Activated naive CD4-positive, alpha-beta T cell treated with anti-CD3 and anti-CD28 coated beads for 36 hours (primary cell): ENCODE results near the gene RBMS1. TPM values are rescaled to one million over a fixed set of nuclear protein-coding genes. Genes with fewer than 3 reads are reported as not detected.
A peak's percentile ranks its signal among the peaks of the same experiment; 100 is the strongest.

Source experiments
- CTCF ChIA-PET: fragments of 350-600 bp; sonication (Branson Sonifier 250); formaldehyde crosslinking; loops from one replicate; lab custom pipeline; 2021; ENCODE audit warnings: antibody characterized with exemption; lab: Charles Lee
- DNase-seq: peaks from one replicate; pipeline ENCODE4 v3.0.0-alpha.2; 2020
- H3K27ac Mint-ChIP-seq: one replicate; pipeline ENCODE4 v1.8.0; 2021; ENCODE audit warnings: mild to moderate bottlenecking, mixed read lengths
- H3K27me3 Mint-ChIP-seq: one replicate; pipeline ENCODE4 v1.8.0; 2021; ENCODE audit warnings: low read depth, mixed read lengths
- H3K36me3 Mint-ChIP-seq: one replicate; pipeline ENCODE4 v1.8.0; 2021; ENCODE audit warnings: low read depth, mixed read lengths
- H3K4me1 Mint-ChIP-seq: one replicate; pipeline ENCODE4 v1.8.0; 2021; ENCODE audit warnings: low read depth, mixed read lengths
- H3K4me3 Mint-ChIP-seq: one replicate; pipeline ENCODE4 v1.8.0; 2021; ENCODE audit warnings: mild to moderate bottlenecking, moderate library complexity, mixed read lengths
- H3K9me3 Mint-ChIP-seq: one replicate; pipeline ENCODE4 v1.8.0; 2021; ENCODE audit warnings: mixed read lengths
- intact Hi-C: fragments of 100-400 bp; cut with micrococcal nuclease; formaldehyde crosslinking; loops from one replicate; pipeline ENCODE4 v1.15.1; 2023
- total RNA-seq, 2 experiments: library from RNA; stranded (reverse); gene quantifications; one replicate each; pipeline ENCODE4 v1.2.3, GENCODE V29; 2021

The RBMS1 gene
- total RNA-seq, 2 experiments from 2014 or later: 27.8 to 29.1 TPM

- H3K9me3 Mint-ChIP-seq: no peaks in the 10 kb centered on the region
- peaks cover 41% of the 10 kb centered on the region for H3K4me1 Mint-ChIP-seq
- no peak overlapping the region for H3K4me3 Mint-ChIP-seq
- CTCF ChIA-PET: interaction anchor here (0.8 kb wide), 1 partner anchor 8 kb away, joined by 3 read pairs; no protein-coding TSS in a partner anchor
- DNase-seq: no peak
- no peaks in the 10 kb centered on the region for H3K27me3 Mint-ChIP-seq
- no peak overlapping the region for H3K27ac Mint-ChIP-seq
- intact Hi-C loops: no loop called here
- H3K36me3 Mint-ChIP-seq: peaks cover 22% of the 10 kb centered on the region
Measured at GRCh38 chr2:160289126-160289525, 204.5 kb downstream of the RBMS1 start.

- Mint-ChIP-seq H3K9me3 (no peaks in the 10 kb centered on the region), H3K4me3 (no peak overlapping the region), H3K4me1 (peaks cover 37% of the 10 kb centered on the region), H3K27ac (no peak overlapping the region), H3K27me3 (no peaks in the 10 kb centered on the region), H3K36me3 (peaks cover 20% of the 10 kb centered on the region)
- CTCF ChIA-PET: no interaction called here
- no peak for DNase-seq
- intact Hi-C loops: no loop called here
Measured at GRCh38 chr2:160288324-160288723, 205.3 kb downstream of the RBMS1 start.

GRCh38 chr2:160287476-160287875 is 206.1 kb downstream of the RBMS1 start:
- H3K27me3 Mint-ChIP-seq: no peaks in the 10 kb centered on the region

GRCh38 chr2:160286551-160286950 is 207.1 kb downstream of the RBMS1 start:
- CTCF ChIA-PET: no interaction called here
- H3K4me3 Mint-ChIP-seq: no peak overlapping the region
- intact Hi-C loops: no loop called here
- peaks cover 27% of the 10 kb centered on the region for H3K4me1 Mint-ChIP-seq
- no peaks in the 10 kb centered on the region for H3K27me3 Mint-ChIP-seq
- no peak overlapping the region for H3K27ac Mint-ChIP-seq
- no peak for DNase-seq
- peaks cover 22% of the 10 kb centered on the region for H3K36me3 Mint-ChIP-seq
- no peaks in the 10 kb centered on the region for H3K9me3 Mint-ChIP-seq

More at GRCh38 chr2:160287476-160287875, 206.1 kb downstream of the RBMS1 start:
- CTCF ChIA-PET: no interaction called here
- no peaks in the 10 kb centered on the region for H3K9me3 Mint-ChIP-seq
- H3K36me3 Mint-ChIP-seq: peaks cover 22% of the 10 kb centered on the region
- no peak overlapping the region for H3K27ac Mint-ChIP-seq
- H3K4me1 Mint-ChIP-seq: peaks cover 30% of the 10 kb centered on the region
- no peak for DNase-seq
- no peak overlapping the region for H3K4me3 Mint-ChIP-seq
- intact Hi-C loops: no loop called here

GRCh38 chr2:160283675-160284074 is 209.9 kb downstream of the RBMS1 start:
- CTCF ChIA-PET: no interaction called here
- peaks cover 33% of the 10 kb centered on the region for H3K4me1 Mint-ChIP-seq
- H3K36me3 Mint-ChIP-seq: peaks cover 18% of the 10 kb centered on the region
- intact Hi-C loops: no loop called here
- no peak overlapping the region for H3K4me3 Mint-ChIP-seq
- no peak overlapping the region for H3K27ac Mint-ChIP-seq
- no peaks in the 10 kb centered on the region for H3K27me3 Mint-ChIP-seq
- no peak for DNase-seq
- no peaks in the 10 kb centered on the region for H3K9me3 Mint-ChIP-seq

- CTCF ChIA-PET: interaction anchor here (0.6 to 1.3 kb wide), 3 partner anchors 9 to 124 kb away, joined by 3 to 4 read pairs (median 4); no protein-coding TSS in a partner anchor
- Mint-ChIP-seq H3K9me3 (no peaks in the 10 kb centered on the region), H3K4me3 (no peak overlapping the region), H3K27ac (no peak overlapping the region), H3K36me3 (peaks cover 18% of the 10 kb centered on the region), H3K27me3 (no peaks in the 10 kb centered on the region), H3K4me1 (peaks cover 33% of the 10 kb centered on the region)
- no peak for DNase-seq
- intact Hi-C loops: no loop called here
Measured at GRCh38 chr2:160282063-160282580, 211.5 kb downstream of the RBMS1 start.

- H3K36me3 Mint-ChIP-seq: peaks cover 20% of the 10 kb centered on the region
- H3K4me3 Mint-ChIP-seq: no peak overlapping the region
- H3K27ac Mint-ChIP-seq: no peak overlapping the region
- intact Hi-C loops: no loop called here
- DNase-seq: no peak
- CTCF ChIA-PET: interaction anchor here (0.6 to 1.3 kb wide), 3 partner anchors 10 to 715 kb away, joined by 3 to 4 read pairs (median 4); no protein-coding TSS in a partner anchor
- peaks cover 33% of the 10 kb centered on the region for H3K4me1 Mint-ChIP-seq
- H3K27me3 Mint-ChIP-seq: no peaks in the 10 kb centered on the region
- no peaks in the 10 kb centered on the region for H3K9me3 Mint-ChIP-seq
Measured at GRCh38 chr2:160281213-160281612, 212.4 kb downstream of the RBMS1 start.

- Mint-ChIP-seq H3K4me1 (peaks cover 33% of the 10 kb centered on the region), H3K9me3 (no peaks in the 10 kb centered on the region), H3K27ac (peak overlapping the region; percentile 64), H3K4me3 (no peak overlapping the region), H3K27me3 (no peaks in the 10 kb centered on the region), H3K36me3 (peaks cover 19% of the 10 kb centered on the region)
- no peak for DNase-seq
- intact Hi-C loops: loop anchor here (1.0 kb wide), 1 partner anchor 14 kb away; no protein-coding TSS in a partner anchor
- CTCF ChIA-PET: interaction anchor here (0.7 kb wide), 1 partner anchor 59 kb away, joined by 3 read pairs; no protein-coding TSS in a partner anchor
Measured at GRCh38 chr2:160279813-160280465, 213.7 kb downstream of the RBMS1 start.

GRCh38 chr2:160278879-160279177 is 214.8 kb downstream of the RBMS1 start:
- intact Hi-C loops: no loop called here
- H3K4me3 Mint-ChIP-seq: no peak overlapping the region
- H3K9me3 Mint-ChIP-seq: no peaks in the 10 kb centered on the region
- H3K27me3 Mint-ChIP-seq: no peaks in the 10 kb centered on the region
- CTCF ChIA-PET: no interaction called here
- H3K36me3 Mint-ChIP-seq: peaks cover 11% of the 10 kb centered on the region
- H3K27ac Mint-ChIP-seq: no peak overlapping the region
- H3K4me1 Mint-ChIP-seq: peaks cover 27% of the 10 kb centered on the region
- DNase-seq: no peak

- Mint-ChIP-seq H3K4me3 (no peak overlapping the region), H3K27ac (peak overlapping the region; percentile 21), H3K27me3 (no peaks in the 10 kb centered on the region), H3K36me3 (peaks cover 11% of the 10 kb centered on the region), H3K9me3 (no peaks in the 10 kb centered on the region), H3K4me1 (peaks cover 26% of the 10 kb centered on the region)
- CTCF ChIA-PET: no interaction called here
- no peak for DNase-seq
- intact Hi-C loops: no loop called here
Measured at GRCh38 chr2:160278101-160278878, 215.3 kb downstream of the RBMS1 start.

GRCh38 chr2:160277151-160277550 is 216.5 kb downstream of the RBMS1 start:
- no peak overlapping the region for H3K4me3 Mint-ChIP-seq
- H3K27ac Mint-ChIP-seq: no peak overlapping the region
- intact Hi-C loops: no loop called here
- DNase-seq: no peak
- H3K9me3 Mint-ChIP-seq: no peaks in the 10 kb centered on the region
- CTCF ChIA-PET: no interaction called here
- no peaks in the 10 kb centered on the region for H3K27me3 Mint-ChIP-seq
- H3K4me1 Mint-ChIP-seq: peaks cover 27% of the 10 kb centered on the region
- peaks cover 9% of the 10 kb centered on the region for H3K36me3 Mint-ChIP-seq

- peaks cover 22% of the 10 kb centered on the region for H3K4me1 Mint-ChIP-seq
- no peak overlapping the region for H3K27ac Mint-ChIP-seq
- CTCF ChIA-PET: no interaction called here
- no peaks in the 10 kb centered on the region for H3K9me3 Mint-ChIP-seq
- H3K27me3 Mint-ChIP-seq: no peaks in the 10 kb centered on the region
- intact Hi-C loops: no loop called here
- DNase-seq: no peak
- H3K4me3 Mint-ChIP-seq: no peak overlapping the region
- peaks cover 9% of the 10 kb centered on the region for H3K36me3 Mint-ChIP-seq
Measured at GRCh38 chr2:160275656-160276055, 218.0 kb downstream of the RBMS1 start.
